HG03354 (cell line): ENCODE data around the gene GMEB1.
"Not testable (repeated sequence)": the region's sequence is repeated elsewhere in the genome, so short reads cannot be mapped to it uniquely, and the experiment has no call there.

Source experiments
- ATAC-seq: cut with Tn5 transposase; IDR thresholded peaks from one replicate; pipeline ENCODE4 v1.9.1; 2021; ENCODE audit warnings: mild to moderate bottlenecking; ENCODE audit not compliant: unreplicated experiment, poor library complexity, severe bottlenecking

GMEB1 gene

GRCh38 chr1:28668956-28669723, 556 bp downstream of the GMEB1 start:
- peak; percentile 57 for ATAC-seq

DNA sequence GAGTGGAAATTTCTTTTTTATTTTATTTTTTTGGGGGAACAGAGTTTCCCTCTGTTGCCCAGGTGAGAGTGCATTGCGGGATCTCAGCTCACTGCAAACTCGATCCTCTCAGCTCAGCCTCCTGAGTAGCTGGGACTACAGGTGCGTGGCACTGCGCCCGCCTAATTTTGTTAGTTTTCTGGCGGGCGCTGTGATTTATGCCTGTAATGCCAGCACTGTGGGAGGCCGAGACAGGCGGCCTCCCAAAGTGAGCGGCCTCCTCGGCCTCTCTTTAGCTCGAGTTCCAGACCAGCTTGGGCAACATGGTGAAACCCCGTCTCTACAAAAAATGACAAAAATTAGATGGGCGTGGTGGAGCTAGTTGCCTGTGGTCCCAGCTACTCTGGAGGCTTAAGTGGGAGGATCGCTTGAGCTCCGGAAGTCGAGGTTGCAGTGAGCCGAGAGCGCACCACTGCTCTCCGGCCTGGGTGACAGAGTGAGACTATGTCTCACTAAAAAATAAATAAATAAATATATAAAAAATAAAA, 2.7 kb downstream of the GMEB1 start:
- no peak for ATAC-seq

DNA sequence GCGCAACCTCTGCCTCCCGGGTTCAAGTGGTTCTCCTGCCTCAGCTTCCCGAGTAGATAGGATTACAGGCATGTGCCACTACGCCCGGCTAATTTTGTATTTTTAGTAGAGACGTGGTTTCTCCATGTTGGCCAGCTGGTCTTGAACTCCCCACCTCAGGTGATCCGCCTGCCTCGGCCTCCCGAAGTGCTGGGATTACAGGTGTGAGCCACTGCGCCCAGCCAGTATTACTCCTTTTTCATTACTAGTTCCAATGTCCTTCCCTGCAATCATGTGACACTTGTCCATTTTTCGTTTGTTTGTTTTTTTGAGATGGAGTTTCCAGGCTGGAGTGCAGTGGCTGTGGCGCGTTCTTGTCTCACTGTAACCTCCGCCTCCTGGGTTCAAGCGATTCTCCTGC, 4.4 kb downstream of the GMEB1 start:
- ATAC-seq = not testable (repeated sequence)

DNA sequence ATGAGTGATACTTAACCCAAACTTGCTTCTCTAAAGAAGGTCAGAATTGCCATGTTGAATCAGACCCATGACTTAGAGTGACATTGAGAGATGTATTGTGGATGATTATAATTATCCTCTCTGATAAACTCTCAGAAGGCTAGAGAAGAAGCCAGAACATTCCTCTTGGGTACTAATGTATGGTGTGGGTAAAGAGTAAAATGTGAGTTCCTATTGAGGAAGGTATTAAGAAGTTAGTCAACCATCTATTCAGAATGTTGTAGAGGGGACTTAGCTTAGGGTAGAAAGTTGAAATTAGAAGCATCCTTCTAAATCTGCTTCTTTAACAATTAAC, 7.3 kb downstream of the GMEB1 start:
- no peak for ATAC-seq

- ATAC-seq = no peak
These were observed 11.6 kb downstream of the GMEB1 start for GRCh38 chr1:28680151-28680550.

- no peak for ATAC-seq
These were observed 14.3 kb downstream of the GMEB1 start for GRCh38 chr1:28682840-28683239.

DNA sequence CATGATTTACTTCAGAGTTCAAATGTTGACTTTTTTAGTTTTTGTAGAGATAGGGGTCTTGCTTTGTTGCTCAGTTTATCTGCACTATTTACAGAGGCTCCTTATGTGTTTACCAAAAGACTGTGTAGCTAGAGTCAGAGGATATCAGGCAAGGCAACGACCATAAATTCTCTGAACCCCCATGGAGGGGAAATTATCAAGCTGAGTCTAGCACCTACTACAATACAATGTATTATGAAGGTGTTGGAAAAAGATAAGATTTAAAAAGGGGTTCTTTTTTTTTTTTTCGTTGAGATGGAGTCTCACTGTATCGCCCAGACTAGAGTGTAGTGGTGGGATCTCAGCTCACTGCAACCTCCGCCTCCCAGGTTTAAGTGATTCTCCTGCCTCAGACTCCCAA, 16.4 kb downstream of the GMEB1 start:
- ATAC-seq = no peak

DNA sequence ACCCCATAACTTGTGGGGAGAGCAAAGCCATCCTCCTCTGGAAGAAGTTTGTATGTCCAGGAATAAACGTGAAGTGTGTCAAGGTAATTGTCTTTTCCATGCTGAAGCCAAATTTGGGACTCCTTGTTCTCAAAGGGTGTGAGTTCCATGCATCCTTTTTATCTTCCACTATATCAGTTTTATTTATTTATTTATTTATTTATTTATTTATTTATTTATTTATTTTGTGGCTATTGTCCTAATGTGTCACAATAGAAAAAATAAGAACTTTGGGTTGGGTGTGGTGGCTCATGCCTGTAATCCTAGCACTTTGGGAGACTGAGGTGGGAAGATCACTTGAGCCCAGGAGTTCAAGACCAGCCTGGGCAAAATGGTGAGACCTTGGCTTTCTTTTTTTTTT, 23.0 kb downstream of the GMEB1 start:
- ATAC-seq = not testable (repeated sequence)

DNA sequence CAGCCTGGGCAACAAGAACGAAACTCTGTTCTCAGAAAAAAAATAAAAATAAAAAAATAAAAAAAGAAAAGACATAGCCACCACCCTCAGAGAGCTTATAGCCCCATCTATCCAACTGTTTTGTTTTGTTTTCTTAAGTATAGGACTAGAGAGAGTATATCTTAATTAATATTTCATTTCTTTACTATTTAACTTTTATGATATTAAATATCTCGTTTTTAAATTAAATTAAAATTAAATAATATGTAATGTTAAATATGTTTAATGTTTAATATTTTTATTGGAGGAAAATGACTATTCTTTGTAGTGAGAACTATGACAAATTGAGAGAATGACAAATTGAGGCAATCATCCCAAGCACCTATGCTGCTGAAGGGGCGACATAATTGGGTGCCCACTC, 35.0 kb downstream of the GMEB1 start:
- ATAC-seq = no peak

GRCh38 chr1:28716336-28716735, 47.8 kb downstream of the GMEB1 start:
- ATAC-seq = no peak

DNA sequence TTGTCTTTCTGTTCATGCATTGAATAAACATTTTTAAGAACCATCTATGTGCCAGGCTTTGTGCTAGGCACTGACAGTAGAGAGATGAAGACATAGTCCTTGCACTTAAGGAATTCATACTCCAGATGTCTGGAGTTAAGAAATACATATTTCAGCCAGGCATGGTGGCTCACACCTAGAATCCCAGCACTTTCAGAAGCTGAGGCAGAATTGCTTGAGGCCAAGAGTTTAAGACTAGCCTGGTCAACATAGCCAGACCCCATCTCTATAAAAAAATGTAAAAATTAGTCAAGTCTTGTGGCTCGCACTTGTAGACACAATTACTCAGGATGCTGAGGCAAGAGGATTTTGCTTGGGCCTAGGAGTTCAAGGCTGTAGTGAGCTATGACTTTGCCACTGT, 49.6 kb downstream of the GMEB1 start:
- no peak for ATAC-seq

GRCh38 chr1:28718586-28719331, 50.2 kb downstream of the GMEB1 start:
- ATAC-seq = no peak

DNA sequence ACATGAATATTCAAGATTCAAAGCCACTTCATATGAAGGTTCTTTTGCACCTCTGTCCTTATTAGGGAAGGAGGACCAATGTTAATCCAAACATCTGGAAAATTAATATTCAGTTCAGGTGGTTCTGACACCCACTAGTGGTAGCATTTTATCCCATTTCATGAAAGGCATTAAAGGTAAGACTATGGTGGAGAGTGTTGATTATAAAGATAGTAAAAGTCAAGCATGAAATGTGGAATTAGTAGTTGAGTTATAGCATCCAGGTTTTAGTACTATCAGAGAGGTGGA, 50.7 kb downstream of the GMEB1 start:
- no peak for ATAC-seq

GRCh38 chr1:28720376-28720775, 51.8 kb downstream of the GMEB1 start:
- no peak for ATAC-seq

DNA sequence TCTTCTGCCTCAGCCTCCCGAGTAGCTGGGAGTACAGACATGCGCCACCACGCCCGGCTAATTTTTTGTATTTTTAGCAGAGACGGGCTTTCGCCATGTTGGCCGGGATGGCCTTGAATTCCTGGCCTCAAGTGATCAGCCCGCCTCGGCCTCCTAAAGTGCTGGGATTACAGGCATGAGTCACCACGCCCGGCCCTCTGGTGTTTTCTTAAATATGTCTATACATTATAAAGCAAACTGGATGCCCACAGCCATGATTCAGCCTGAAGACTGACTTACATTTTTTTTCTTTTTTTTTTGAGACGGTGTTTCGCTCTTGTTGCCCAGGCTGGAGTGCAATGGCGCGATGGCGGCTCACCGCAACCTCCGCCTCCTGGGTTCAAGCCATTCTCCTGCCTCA, 53.3 kb downstream of the GMEB1 start:
- ATAC-seq = not testable (repeated sequence)

- not testable (repeated sequence) for ATAC-seq
These were observed 56.8 kb downstream of the GMEB1 start for GRCh38 chr1:28725365-28725764.

DNA sequence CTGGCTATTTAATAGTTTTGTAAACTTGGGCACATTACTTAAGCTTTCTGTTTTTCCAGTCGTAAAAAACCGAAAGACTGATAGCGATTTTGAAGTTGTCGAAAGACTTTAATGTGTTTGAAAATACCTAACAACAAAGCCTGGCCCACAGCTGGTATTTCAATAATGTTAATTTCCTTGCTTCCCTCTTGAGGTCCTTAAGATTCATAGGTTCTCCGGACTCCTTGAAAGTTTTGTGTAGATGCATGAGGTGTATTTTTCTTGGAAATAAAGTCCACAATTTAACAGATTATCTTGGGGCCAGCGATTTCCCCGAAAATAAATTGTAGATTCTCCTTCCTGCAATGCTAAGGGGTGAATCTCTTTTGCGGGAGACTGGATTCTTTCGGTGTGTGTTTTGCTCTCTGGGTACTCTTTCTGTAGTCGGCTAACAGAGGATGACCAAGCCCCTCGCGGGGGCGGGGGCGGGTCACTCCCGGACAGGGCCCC, 67.4 kb downstream of the GMEB1 start:
- ATAC-seq = no peak

- ATAC-seq = peak; percentile 84
These were observed 68.1 kb downstream of the GMEB1 start, which contains the start of gene YTHDF2 for GRCh38 chr1:28736450-28737306. YTHDF2 (plus strand) TSS chr1:28736940; CDS start chr1:28737121, 181 bp downstream.

- peak; percentile 20 for ATAC-seq
These were observed 68.9 kb downstream of the GMEB1 start for GRCh38 chr1:28737307-28738132.
